HepG2 (cell line): ENCODE measurements around the gene HSD11B1L. TPM values are rescaled to one million over a fixed set of nuclear protein-coding genes. Genes with fewer than 3 reads are reported as not detected.

Experiments used
- ATF4 ChIP-seq, 2 experiments: fragments of 450-650 bp in 1 of 2; sonication (generic) in 1 of 2; formaldehyde crosslinking; IDR thresholded peaks; 2 replicates each; pipeline versions ENCODE4 v1.5.0 to v1.8.0; 2020 to 2022; ENCODE audit warnings: mild to moderate bottlenecking in 1 of 2, missing genetic modification reagents in 1 of 2
- CREB1 ChIP-seq, 2 experiments: fragments of 450-650 bp in 1 of 2; IDR thresholded peaks; 2 replicates each; pipeline ENCODE4 v1.6.1; 2016 to 2017; ENCODE audit warnings: control low read depth in 1 of 2, mild to moderate bottlenecking in 1 of 2, missing compliant biosample characterization in 1 of 2, missing genetic modification characterization in 1 of 2
- CTCF ChIP-seq: sonication (generic); formaldehyde crosslinking; IDR thresholded peaks from 2 replicates; pipeline ENCODE4 v1.5.0; 2020; ENCODE audit warnings: mild to moderate bottlenecking, missing genetic modification reagents, moderate library complexity
- GLI4 ChIP-seq: sonication (generic); formaldehyde crosslinking; IDR thresholded peaks from 2 replicates; pipeline ENCODE4 v1.5.1; 2020; ENCODE audit warnings: missing genetic modification reagents, mild to moderate bottlenecking, moderate library complexity, borderline replicate concordance
- JDP2 ChIP-seq: sonication (generic); formaldehyde crosslinking; IDR thresholded peaks from 2 replicates; pipeline ENCODE4 v1.8.1; 2022; ENCODE audit warnings: missing genetic modification reagents, borderline replicate concordance
- MAZ ChIP-seq, 2 experiments: sonication (generic) in 1 of 2; formaldehyde crosslinking in 1 of 2; IDR thresholded peaks; 2 replicates each; pipeline versions ENCODE4 v1.5.0 to v1.6.1; 2012 to 2020; ENCODE audit warnings: low read depth in 2 of 2, mild to moderate bottlenecking in 2 of 2, borderline replicate concordance in 1 of 2, improper control_type of control experiment in 1 of 2, low read length in 1 of 2, missing genetic modification reagents in 1 of 2, moderate library complexity in 1 of 2
- MEF2D ChIP-seq: sonication (generic); formaldehyde crosslinking; IDR thresholded peaks from 2 replicates; pipeline ENCODE4 v1.5.1; 2020; ENCODE audit warnings: mild to moderate bottlenecking, missing genetic modification reagents
- NFE2L2 ChIP-seq: fragments of 150-350 bp; IDR thresholded peaks from 2 replicates; pipeline ENCODE4 v1.6.1; 2014; ENCODE audit warnings: low read length
- PHF21A ChIP-seq: sonication (generic); formaldehyde crosslinking; IDR thresholded peaks from 2 replicates; pipeline ENCODE4 v1.5.0; 2020; ENCODE audit warnings: mild to moderate bottlenecking, missing genetic modification reagents
- POLR2A ChIP-seq, 2 experiments: IDR thresholded peaks; 2 replicates each; pipeline ENCODE4 v1.6.1; 2011; ENCODE audit warnings: low read depth in 2 of 2, low read length in 2 of 2, mild to moderate bottlenecking in 1 of 2, moderate library complexity in 1 of 2; ENCODE audit not compliant: insufficient read depth in 1 of 2
- RAD21 ChIP-seq: fragments of 450-650 bp; formaldehyde crosslinking; IDR thresholded peaks from 2 replicates; pipeline ENCODE4 v1.5.0; 2020; ENCODE audit warnings: mild to moderate bottlenecking
- RELA ChIP-seq: sonication (generic); formaldehyde crosslinking; IDR thresholded peaks from 2 replicates; pipeline ENCODE4 v1.4.0; 2020; ENCODE audit warnings: missing genetic modification reagents
- SOX5 ChIP-seq: IDR thresholded peaks from 2 replicates; pipeline ENCODE4 v1.6.1; 2016; ENCODE audit warnings: borderline replicate concordance
- SP4 ChIP-seq: sonication (generic); formaldehyde crosslinking; IDR thresholded peaks from 2 replicates; pipeline ENCODE4 v1.8.1; 2023; ENCODE audit warnings: mild to moderate bottlenecking, missing genetic modification reagents
- THAP7 ChIP-seq: sonication (generic); formaldehyde crosslinking; IDR thresholded peaks from 2 replicates; pipeline ENCODE4 v1.8.1; 2023; ENCODE audit warnings: mild to moderate bottlenecking, missing genetic modification reagents
- TMF1 ChIP-seq: sonication (generic); formaldehyde crosslinking; IDR thresholded peaks from 2 replicates; pipeline ENCODE4 v1.8.1; 2022; ENCODE audit warnings: low read depth, missing genetic modification reagents
- TP53 ChIP-seq: sonication (generic); formaldehyde crosslinking; conservative IDR thresholded peaks from 2 replicates; pipeline ENCODE4 v1.4.0; 2020; ENCODE audit warnings: missing genetic modification reagents
- ZFP1 ChIP-seq: IDR thresholded peaks from 2 replicates; pipeline ENCODE4 v1.6.1; 2016
- ZNF503 ChIP-seq: sonication (generic); formaldehyde crosslinking; IDR thresholded peaks from 2 replicates; pipeline ENCODE4 v1.4.0; 2020; ENCODE audit warnings: missing genetic modification reagents
- polyA plus RNA-seq, 8 experiments: library from polyadenylated mRNA; depleted of rRNA in 3 of 8; stranded (reverse) in 7 of 8; unstranded in 1 of 8; fragments of >200 nt; fragmentation: Illumina TruSeq in 4 of 8; extraction: Trizol in 4 of 8; gene quantifications; 2 replicates each; pipeline versions ENCODE4 v1.2.1 to v1.2.3, GENCODE V29; 2011 to 2016; ENCODE audit warnings: low read depth in 4 of 8, missing spikeins in 1 of 8, mixed read lengths in 1 of 8; ENCODE audit not compliant: insufficient read depth in 1 of 8
- total RNA-seq, 5 experiments: library from RNA; depleted of rRNA; stranded (reverse); fragments of >200 nt; fragmentation: Illumina TruSeq; extraction: Trizol; gene quantifications; 2 replicates each; pipeline ENCODE4 v1.2.3, GENCODE V29; 2016; ENCODE audit warnings: low read depth in 1 of 5
- TF ChIP-seq, protein P1 (sequence below): sonication (generic); formaldehyde crosslinking; IDR thresholded peaks from 2 replicates; pipeline ENCODE4 v1.4.0; 2020; ENCODE audit warnings: missing genetic modification reagents
- TF ChIP-seq, protein P2 (sequence below): IDR thresholded peaks from 2 replicates; pipeline ENCODE4 v1.6.1; 2016; ENCODE audit warnings: missing genetic modification reagents, missing compliant biosample characterization

HSD11B1L gene
- total and polyA plus RNA-seq, 2 of the 13 experiments (the other 11 are each of a cell fraction or from before 2014, with no cell fraction given) = 2.8 to 3.9 TPM

DNA sequence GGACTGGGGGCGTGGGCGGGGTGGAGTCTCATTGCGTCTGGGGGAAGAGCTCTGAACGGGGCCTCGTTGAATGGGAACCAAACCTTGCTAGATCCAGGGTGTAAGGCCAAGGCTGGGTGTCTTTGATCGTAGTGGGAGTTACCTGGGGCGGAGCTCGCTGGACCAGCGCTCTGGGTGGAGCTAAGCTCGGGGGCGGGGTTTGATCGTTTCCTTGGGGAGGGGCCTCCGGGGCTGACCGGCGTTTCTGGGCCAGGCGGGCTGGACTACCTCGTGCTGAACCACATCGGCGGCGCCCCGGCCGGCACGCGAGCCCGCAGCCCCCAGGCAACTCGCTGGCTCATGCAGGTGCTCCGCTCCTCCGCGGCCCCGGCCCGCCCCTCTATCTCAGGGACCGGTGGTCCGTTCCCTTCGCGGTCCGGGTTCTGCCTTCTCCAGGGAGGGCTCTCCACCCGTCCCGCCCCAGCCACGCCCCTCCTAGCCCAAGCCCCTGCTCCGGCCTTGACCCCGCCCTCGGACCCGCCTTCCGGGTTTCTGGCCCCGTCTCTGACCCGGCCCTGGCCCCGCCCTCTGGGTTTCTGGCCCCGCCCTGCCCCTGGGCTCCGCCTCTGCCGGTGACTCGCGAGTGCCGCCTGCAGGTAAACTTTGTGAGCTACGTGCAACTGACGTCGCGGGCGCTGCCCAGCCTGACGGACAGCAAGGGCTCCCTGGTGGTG is 6.0 kb downstream of the HSD11B1L start (continued):
- TF ChIP-seq, protein P1, sequence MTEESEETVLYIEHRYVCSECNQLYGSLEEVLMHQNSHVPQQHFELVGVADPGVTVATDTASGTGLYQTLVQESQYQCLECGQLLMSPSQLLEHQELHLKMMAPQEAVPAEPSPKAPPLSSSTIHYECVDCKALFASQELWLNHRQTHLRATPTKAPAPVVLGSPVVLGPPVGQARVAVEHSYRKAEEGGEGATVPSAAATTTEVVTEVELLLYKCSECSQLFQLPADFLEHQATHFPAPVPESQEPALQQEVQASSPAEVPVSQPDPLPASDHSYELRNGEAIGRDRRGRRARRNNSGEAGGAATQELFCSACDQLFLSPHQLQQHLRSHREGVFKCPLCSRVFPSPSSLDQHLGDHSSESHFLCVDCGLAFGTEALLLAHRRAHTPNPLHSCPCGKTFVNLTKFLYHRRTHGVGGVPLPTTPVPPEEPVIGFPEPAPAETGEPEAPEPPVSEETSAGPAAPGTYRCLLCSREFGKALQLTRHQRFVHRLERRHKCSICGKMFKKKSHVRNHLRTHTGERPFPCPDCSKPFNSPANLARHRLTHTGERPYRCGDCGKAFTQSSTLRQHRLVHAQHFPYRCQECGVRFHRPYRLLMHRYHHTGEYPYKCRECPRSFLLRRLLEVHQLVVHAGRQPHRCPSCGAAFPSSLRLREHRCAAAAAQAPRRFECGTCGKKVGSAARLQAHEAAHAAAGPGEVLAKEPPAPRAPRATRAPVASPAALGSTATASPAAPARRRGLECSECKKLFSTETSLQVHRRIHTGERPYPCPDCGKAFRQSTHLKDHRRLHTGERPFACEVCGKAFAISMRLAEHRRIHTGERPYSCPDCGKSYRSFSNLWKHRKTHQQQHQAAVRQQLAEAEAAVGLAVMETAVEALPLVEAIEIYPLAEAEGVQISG (CRISPR knock-in tag) = peak; percentile 67
- peak; percentile 99 for TF ChIP-seq SP4 (CRISPR knock-in tag)
- TF ChIP-seq TMF1 = no peak
- peak; percentile 99 for TF ChIP-seq CTCF (CRISPR knock-in tag)
- 0 out of 2 replicates have a peak, but pooled peaks have one; percentile 36 for TF ChIP-seq RAD21
- no peak for TF ChIP-seq THAP7 (CRISPR knock-in tag)
- no peak for TF ChIP-seq MEF2D
- TF ChIP-seq TP53 (CRISPR knock-in tag) = no peak
- no peak for TF ChIP-seq NFE2L2
- no peak for TF ChIP-seq GLI4
- TF ChIP-seq, protein P2, sequence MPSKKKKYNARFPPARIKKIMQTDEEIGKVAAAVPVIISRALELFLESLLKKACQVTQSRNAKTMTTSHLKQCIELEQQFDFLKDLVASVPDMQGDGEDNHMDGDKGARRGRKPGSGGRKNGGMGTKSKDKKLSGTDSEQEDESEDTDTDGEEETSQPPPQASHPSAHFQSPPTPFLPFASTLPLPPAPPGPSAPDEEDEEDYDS (CRISPR knock-in tag) = peak; percentile 8; the same call in 1 of the 2 replicates
- no peak for TF ChIP-seq ZNF503 (CRISPR knock-in tag)
- peak; percentile 83 for TF ChIP-seq MAZ (IDR thresholded peaks at IDR 0.05; ENCODE audit: borderline replicate concordance, low read depth, low read length)
- peak; percentile 63 for TF ChIP-seq MAZ (CRISPR knock-in tag; IDR thresholded peaks at IDR 0.05; ENCODE audit: low read depth)
- TF ChIP-seq ZFP1 (CRISPR knock-in tag) = no peak
- peak; percentile 89 for TF ChIP-seq CREB1 (IDR thresholded peaks at IDR 0.05)
- TF ChIP-seq CREB1 (CRISPR knock-in tag; IDR thresholded peaks at IDR 0.05) = peak; percentile 57
- TF ChIP-seq ATF4 (CRISPR knock-in tag; IDR thresholded peaks at IDR 0.05) = no peak
- no peak for TF ChIP-seq PHF21A (CRISPR knock-in tag)
- no peak for TF ChIP-seq JDP2
- peak; percentile 32 to 65; a peak in 2 of 4 replicates for TF ChIP-seq POLR2A (IDR thresholded peaks at IDR 0.05; ENCODE audit: insufficient read depth in 1 of 2, low read depth in 2 of 2, low read length in 2 of 2)
- no peak for TF ChIP-seq SOX5 (CRISPR knock-in tag)
- no peak for TF ChIP-seq RELA (CRISPR knock-in tag)
